Endothelial cell of umbilical vein (primary cell): ENCODE data around the gene PIEZO2. TPM values are rescaled to one million over a fixed set of nuclear protein-coding genes. Genes with fewer than 3 reads are reported as not detected.
"Not testable (repeated sequence)": the region's sequence is repeated elsewhere in the genome, so short reads cannot be mapped to it uniquely, and the experiment has no call there.

Experiments
- BruUV-seq: library from RNA; stranded (reverse); fragments of 400-500 nt; replicated peaks from 2 replicates; lab custom pipeline; 2021; lab: Mats Ljungman, UMichigan
- CTCF ChIA-PET: fragments of 300-600, 350-600 bp; sonication (Branson Sonifier 250); formaldehyde crosslinking; loops from one replicate; lab custom pipeline; 2021; ENCODE audit warnings: antibody characterized with exemption, inconsistent platforms; lab: Charles Lee
- POLR2A ChIA-PET: fragments of 300-600, 350-600 bp; sonication (Branson Sonifier 250); formaldehyde crosslinking; loops from one replicate; lab custom pipeline; 2021; ENCODE audit warnings: antibody characterized with exemption, inconsistent platforms; lab: Charles Lee
- DNase-seq: peaks from one replicate; pipeline ENCODE4 v3.0.0-alpha.2; 2011; ENCODE audit warnings: low read depth, low spot score
- FAIRE-seq: peaks from 2 replicates; lab custom pipeline; 2011; peaks lifted over from hg19 to GRCh38; lab: Jason Lieb, UNC
- H2AFZ ChIP-seq: 2 replicates; pipeline ENCODE4 v1.6.0; 2012; ENCODE audit warnings: low read depth, low read length, control low read depth, inconsistent platforms
- H3K27ac ChIP-seq: 2 replicates; pipeline ENCODE4 v1.5.1; 2011; ENCODE audit warnings: low read depth, mild to moderate bottlenecking, control low read depth, low read length, moderate library complexity; ENCODE audit not compliant: insufficient read depth
- H3K27me3 ChIP-seq, 2 experiments: 2 replicates each; pipeline versions ENCODE4 v1.6.0 to v1.6.1; 2011; ENCODE audit warnings: low read length in 2 of 2, mixed read lengths in 1 of 2; ENCODE audit not compliant: control insufficient read depth in 2 of 2, insufficient read depth in 2 of 2
- H3K36me3 ChIP-seq, 2 experiments: 2 replicates in 1 of 2; 3 replicates in 1 of 2; pipeline ENCODE4 v1.5.1; 2011; ENCODE audit warnings: low read length in 2 of 2, mild to moderate bottlenecking in 1 of 2, moderate library complexity in 1 of 2; ENCODE audit not compliant: control insufficient read depth in 2 of 2, insufficient read depth in 2 of 2; ENCODE audit errors: extremely low read depth in 1 of 2
- H3K4me1 ChIP-seq: 3 replicates; pipeline ENCODE4 v1.5.1; 2011; ENCODE audit warnings: mild to moderate bottlenecking, low read length; ENCODE audit not compliant: control insufficient read depth, insufficient read depth; ENCODE audit errors: extremely low read depth
- H3K4me2 ChIP-seq: 2 replicates; pipeline ENCODE4 v1.6.1; 2011; ENCODE audit warnings: low read length, control low read depth, mixed read lengths; ENCODE audit not compliant: insufficient read depth
- H3K4me3 ChIP-seq, 3 experiments: fragments of 200-600 bp in 1 of 3; sonication (generic), shearing (Covaris generic) in 1 of 3; replicated peaks in 1 of 3; 2 replicates each; pipeline ENCODE4 v1.5.1; 2011 to 2016; ENCODE audit warnings: control low read depth in 3 of 3, low read length in 3 of 3, mild to moderate bottlenecking in 2 of 3, inconsistent platforms in 1 of 3, low read depth in 1 of 3, moderate library complexity in 1 of 3; ENCODE audit not compliant: insufficient read depth in 1 of 3
- H3K79me2 ChIP-seq: 2 replicates; pipeline ENCODE4 v1.6.0; 2012; ENCODE audit warnings: low read length, inconsistent platforms; ENCODE audit not compliant: control insufficient read depth, insufficient read depth
- H3K9ac ChIP-seq: replicated peaks from 2 replicates; pipeline ENCODE3; 2011; ENCODE audit warnings: low read length, control low read depth; ENCODE audit not compliant: insufficient read depth; ENCODE audit errors: extremely low read depth
- H3K9me1 ChIP-seq: replicated peaks from 3 replicates; pipeline ENCODE4 v1.6.0; 2011; ENCODE audit warnings: mild to moderate bottlenecking, low read length; ENCODE audit not compliant: control insufficient read depth, insufficient read depth; ENCODE audit errors: extremely low read depth
- H3K9me3 ChIP-seq: replicated peaks from 2 replicates; pipeline ENCODE4 v1.5.1; 2012; ENCODE audit warnings: low read length, inconsistent platforms; ENCODE audit not compliant: control insufficient read depth, insufficient read depth
- H4K20me1 ChIP-seq: replicated peaks from 2 replicates; pipeline ENCODE3; 2011; ENCODE audit warnings: mild to moderate bottlenecking, low read length; ENCODE audit not compliant: control insufficient read depth, insufficient read depth; ENCODE audit errors: extremely low read depth
- EZH2 ChIP-seq: IDR thresholded peaks from 2 replicates; pipeline ENCODE4 v1.6.1; 2012; ENCODE audit warnings: borderline replicate concordance, low read depth, mild to moderate bottlenecking, moderate library complexity, low read length, inconsistent platforms; ENCODE audit not compliant: severe bottlenecking
- FOS ChIP-seq: IDR thresholded peaks from 2 replicates; pipeline ENCODE4 v1.6.1; 2011; ENCODE audit warnings: mild to moderate bottlenecking, low read length, moderate library complexity, borderline replicate concordance; ENCODE audit not compliant: insufficient read depth
- GATA2 ChIP-seq: IDR thresholded peaks from 2 replicates; pipeline ENCODE4 v1.7.0; 2011; ENCODE audit warnings: low read depth, mild to moderate bottlenecking, moderate library complexity, mixed read lengths, low read length; ENCODE audit not compliant: insufficient read length, insufficient read depth
- JUN ChIP-seq: IDR thresholded peaks from 2 replicates; pipeline ENCODE4 v1.6.1; 2011; ENCODE audit warnings: borderline replicate concordance, low read depth; ENCODE audit not compliant: insufficient read length, insufficient read depth
- MYC ChIP-seq: IDR thresholded peaks from one replicate; pipeline ENCODE4 v1.6.1; 2011; ENCODE audit warnings: mild to moderate bottlenecking, low read depth, low read length
- POLR2A ChIP-seq: IDR thresholded peaks from 2 replicates; pipeline ENCODE4 v1.6.1; 2012; ENCODE audit warnings: low read depth, mild to moderate bottlenecking, control low read depth, low read length
- POLR2AphosphoS5 ChIP-seq: IDR thresholded peaks from 2 replicates; pipeline ENCODE4 v1.6.1; 2012; ENCODE audit warnings: low read depth, mild to moderate bottlenecking, control low read depth, low read length, moderate library complexity; ENCODE audit not compliant: insufficient read depth
- dilution Hi-C: fragments of 300-500 bp; cut with MboI; formaldehyde crosslinking; loops from one replicate; pipeline ENCODE4 v1.15.0; 2019; ENCODE audit warnings: low sequenced_read_pairs; ENCODE audit not compliant: extremely low pct_ligation_motif_present
- intact Hi-C: fragments of 100-400 bp; cut with micrococcal nuclease; formaldehyde crosslinking; loops from one replicate; pipeline ENCODE4 v1.10.0; 2022
- polyA plus RNA-seq, 4 experiments: library from polyadenylated mRNA; depleted of rRNA in 3 of 4; stranded (reverse) in 3 of 4; unstranded in 1 of 4; fragments of >200 nt; gene quantifications; 2 replicates each; pipeline versions ENCODE4 v1.2.1 to v1.2.3, GENCODE V29; 2011 to 2012; ENCODE audit warnings: missing spikeins in 1 of 4
- total RNA-seq: library from RNA; stranded (reverse); gene quantifications from 2 replicates; pipeline ENCODE4 v1.2.3, GENCODE V29; 2021
- TF ChIP-seq, protein P1 (sequence below): IDR thresholded peaks from 2 replicates; pipeline ENCODE4 v1.6.1; 2011; ENCODE audit not compliant: insufficient read depth, insufficient read length
- TF ChIP-seq, protein P2 (sequence below), 2 donors: IDR thresholded peaks; 1 replicate in 1 of 2; 2 replicates in 1 of 2; pipeline ENCODE4 v1.5.1; 2011; ENCODE audit warnings: low read length in 2 of 2, mild to moderate bottlenecking in 2 of 2, moderate library complexity in 2 of 2, control low read depth in 1 of 2, inconsistent platforms in 1 of 2, low read depth in 1 of 2; ENCODE audit not compliant: insufficient read depth in 1 of 2; ENCODE audit errors: extremely low read depth in 1 of 2

Gene PIEZO2
- total and polyA plus RNA-seq, 2 donors (not counting 3 experiments of a cell fraction or from before 2014, with no cell fraction given), result 1.7 to 11.2 TPM

DNA sequence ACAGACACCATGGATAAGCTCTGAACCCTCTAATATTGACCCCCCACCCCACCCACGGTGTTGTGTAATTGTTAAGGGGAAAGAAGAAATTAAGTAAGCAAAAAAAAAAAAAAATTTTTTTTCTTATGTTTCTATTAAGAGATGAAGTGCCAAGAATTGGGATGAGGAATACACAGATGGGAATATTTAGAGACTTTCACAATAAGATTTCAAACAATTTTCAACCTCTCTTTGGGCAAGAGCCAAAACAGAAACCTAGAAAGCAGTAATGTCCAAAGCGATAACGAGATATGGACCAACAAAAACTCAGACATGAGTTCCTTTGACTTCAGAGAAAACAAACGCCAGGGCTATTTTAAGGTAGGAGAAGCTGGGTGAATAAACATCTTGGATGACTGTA is 14.4 kb downstream of the PIEZO2 start:
- no peak for DNase-seq
- Histone ChIP-seq H3K4me3 (no peak overlapping the region), H3K9me3 (no peaks in the 10 kb centered on the region), H2AFZ (no peak overlapping the region), H3K4me2 (no peak overlapping the region), H3K79me2 (no peaks in the 10 kb centered on the region), H3K9ac (no peak overlapping the region), H3K27me3 (no peaks in the 10 kb centered on the region), H3K4me1 (no peaks in the 10 kb centered on the region), H3K36me3 (no peaks in the 10 kb centered on the region), H4K20me1 (no peaks in the 10 kb centered on the region), H3K27ac (no peak overlapping the region), H3K9me1 (no peaks in the 10 kb centered on the region)
- POLR2A ChIA-PET, result no interaction called here
- dilution Hi-C loops, result no loop called here
- BruUV-seq, result no TSS peak
- FAIRE-seq, result no peak
- TF ChIP-seq FOS (no peak), EZH2 (no peak), JUN (no peak), POLR2A (no peak), POLR2AphosphoS5 (no peak), GATA2 (no peak), MYC (no peak)
- TF ChIP-seq, protein P1, sequence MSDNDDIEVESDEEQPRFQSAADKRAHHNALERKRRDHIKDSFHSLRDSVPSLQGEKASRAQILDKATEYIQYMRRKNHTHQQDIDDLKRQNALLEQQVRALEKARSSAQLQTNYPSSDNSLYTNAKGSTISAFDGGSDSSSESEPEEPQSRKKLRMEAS, result no peak
- TF ChIP-seq, protein P2, sequence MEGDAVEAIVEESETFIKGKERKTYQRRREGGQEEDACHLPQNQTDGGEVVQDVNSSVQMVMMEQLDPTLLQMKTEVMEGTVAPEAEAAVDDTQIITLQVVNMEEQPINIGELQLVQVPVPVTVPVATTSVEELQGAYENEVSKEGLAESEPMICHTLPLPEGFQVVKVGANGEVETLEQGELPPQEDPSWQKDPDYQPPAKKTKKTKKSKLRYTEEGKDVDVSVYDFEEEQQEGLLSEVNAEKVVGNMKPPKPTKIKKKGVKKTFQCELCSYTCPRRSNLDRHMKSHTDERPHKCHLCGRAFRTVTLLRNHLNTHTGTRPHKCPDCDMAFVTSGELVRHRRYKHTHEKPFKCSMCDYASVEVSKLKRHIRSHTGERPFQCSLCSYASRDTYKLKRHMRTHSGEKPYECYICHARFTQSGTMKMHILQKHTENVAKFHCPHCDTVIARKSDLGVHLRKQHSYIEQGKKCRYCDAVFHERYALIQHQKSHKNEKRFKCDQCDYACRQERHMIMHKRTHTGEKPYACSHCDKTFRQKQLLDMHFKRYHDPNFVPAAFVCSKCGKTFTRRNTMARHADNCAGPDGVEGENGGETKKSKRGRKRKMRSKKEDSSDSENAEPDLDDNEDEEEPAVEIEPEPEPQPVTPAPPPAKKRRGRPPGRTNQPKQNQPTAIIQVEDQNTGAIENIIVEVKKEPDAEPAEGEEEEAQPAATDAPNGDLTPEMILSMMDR (IDR thresholded peaks at IDR 0.05; ENCODE audit: extremely low read depth in 1 of 2, insufficient read depth in 1 of 2, low read depth in 1 of 2, low read length in 2 of 2), result no peak
- CTCF ChIA-PET, result no interaction called here
- intact Hi-C loops, result no loop called here

DNA sequence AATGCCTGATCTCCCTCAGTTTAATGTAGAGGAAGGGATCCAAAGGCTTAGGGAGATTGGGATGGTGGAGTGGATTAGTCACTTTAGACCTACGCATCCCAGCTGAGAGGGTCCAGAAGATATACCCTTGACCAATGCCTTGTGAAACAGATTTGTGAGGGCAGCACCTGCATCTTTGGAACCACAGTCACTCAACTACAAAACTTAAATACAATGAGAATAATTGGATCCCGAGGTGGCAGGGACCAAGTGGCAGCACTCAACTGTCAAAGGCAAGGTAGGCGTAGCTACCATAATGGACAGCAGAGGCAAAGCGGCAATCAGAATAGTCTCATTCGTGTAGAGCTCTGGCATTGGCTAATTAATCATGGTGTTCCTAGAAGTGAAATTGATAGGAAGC is 20.3 kb downstream of the PIEZO2 start:
- H3K9me1 ChIP-seq, H3K4me1 ChIP-seq, H2AFZ ChIP-seq, FAIRE-seq, BruUV-seq, DNase-seq, H3K9me3 ChIP-seq, H4K20me1 ChIP-seq, H3K27ac ChIP-seq, intact Hi-C loops, POLR2A ChIA-PET, H3K4me3 ChIP-seq, dilution Hi-C loops, H3K79me2 ChIP-seq, H3K27me3 ChIP-seq, H3K36me3 ChIP-seq, H3K9ac ChIP-seq, H3K4me2 ChIP-seq, CTCF ChIA-PET: not testable (repeated sequence)
